ENCODE data around the gene CFAP119.

- TF ChIP-seq SIN3A (IDR thresholded peaks at IDR 0.05; ENCODE audit: borderline replicate concordance, insufficient read depth, low read length) (no peak), POLR2AphosphoS5 (IDR thresholded peaks at IDR 0.05; ENCODE audit: low read depth, low read length) (no peak; the same call in 1 of the 2 replicates), TAF1 (IDR thresholded peaks at IDR 0.05; ENCODE audit: borderline replicate concordance, insufficient read depth, low read length) (no peak)
Measured at GRCh38 chr16:30774367-30775130, 12.7 kb upstream of the CFAP119 start.
